Gastrocnemius medialis (tissue), 4 donors: ENCODE data around the gene SLC16A3.

Source experiments
- POLR2A ChIP-seq, 2 donors: fragments of 450-650 bp; IDR thresholded peaks; one replicate each; pipeline ENCODE4 v1.6.1; 2017; ENCODE audit warnings: antibody characterized with exemption in 2 of 2, mild to moderate bottlenecking in 2 of 2, moderate library complexity in 2 of 2
- TF ChIP-seq, protein P1 (sequence below), 5 experiments: fragments of 450-650 bp in 3 of 5; fragments of 200-600 bp in 2 of 5; sonication (generic) in 2 of 5; IDR thresholded peaks in 4 of 5; conservative IDR thresholded peaks in 1 of 5; 1 replicate in 4 of 5; 2 replicates in 1 of 5; pipeline ENCODE4 v1.5.1; 2016 to 2019; ENCODE audit warnings: antibody characterized with exemption in 5 of 5, mild to moderate bottlenecking in 3 of 5, moderate library complexity in 3 of 5

GRCh38 chr17:82270651-82271050 is 41.8 kb downstream of the SLC16A3 start:
- TF ChIP-seq, protein P1, sequence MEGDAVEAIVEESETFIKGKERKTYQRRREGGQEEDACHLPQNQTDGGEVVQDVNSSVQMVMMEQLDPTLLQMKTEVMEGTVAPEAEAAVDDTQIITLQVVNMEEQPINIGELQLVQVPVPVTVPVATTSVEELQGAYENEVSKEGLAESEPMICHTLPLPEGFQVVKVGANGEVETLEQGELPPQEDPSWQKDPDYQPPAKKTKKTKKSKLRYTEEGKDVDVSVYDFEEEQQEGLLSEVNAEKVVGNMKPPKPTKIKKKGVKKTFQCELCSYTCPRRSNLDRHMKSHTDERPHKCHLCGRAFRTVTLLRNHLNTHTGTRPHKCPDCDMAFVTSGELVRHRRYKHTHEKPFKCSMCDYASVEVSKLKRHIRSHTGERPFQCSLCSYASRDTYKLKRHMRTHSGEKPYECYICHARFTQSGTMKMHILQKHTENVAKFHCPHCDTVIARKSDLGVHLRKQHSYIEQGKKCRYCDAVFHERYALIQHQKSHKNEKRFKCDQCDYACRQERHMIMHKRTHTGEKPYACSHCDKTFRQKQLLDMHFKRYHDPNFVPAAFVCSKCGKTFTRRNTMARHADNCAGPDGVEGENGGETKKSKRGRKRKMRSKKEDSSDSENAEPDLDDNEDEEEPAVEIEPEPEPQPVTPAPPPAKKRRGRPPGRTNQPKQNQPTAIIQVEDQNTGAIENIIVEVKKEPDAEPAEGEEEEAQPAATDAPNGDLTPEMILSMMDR (IDR thresholded peaks at IDR 0.05 in 4 of 5, conservative IDR thresholded peaks at IDR 0.05 in 1 of 5), result no peak
- no peak for TF ChIP-seq POLR2A (IDR thresholded peaks at IDR 0.05)
